GM18517 (cell line): ENCODE measurements around the gene KRT9.
"Not testable (repeated sequence)": the region's sequence is repeated elsewhere in the genome, so short reads cannot be mapped to it uniquely, and the experiment has no call there.

Experiments
- ATAC-seq: cut with Tn5 transposase; IDR thresholded peaks from one replicate; pipeline ENCODE4 v1.9.1; 2021; ENCODE audit warnings: mild to moderate bottlenecking, moderate library complexity; ENCODE audit not compliant: unreplicated experiment

The KRT9 gene

GRCh38 chr17:41547921-41548843, 23.7 kb downstream of the KRT9 start:
- ATAC-seq: no peak

GRCh38 chr17:41547378-41547841, 24.4 kb downstream of the KRT9 start:
- ATAC-seq: no peak

- ATAC-seq: no peak
Observed at GRCh38 chr17:41546819-41547218, 25.0 kb downstream of the KRT9 start.

GRCh38 chr17:41545829-41546410, 25.9 kb downstream of the KRT9 start:
- no peak for ATAC-seq

- no peak for ATAC-seq
Observed at GRCh38 chr17:41544935-41545334, 26.9 kb downstream of the KRT9 start.

- ATAC-seq: no peak
Observed at GRCh38 chr17:41544491-41544892, 27.4 kb downstream of the KRT9 start.

GRCh38 chr17:41542786-41543185, 29.1 kb downstream of the KRT9 start:
- not testable (repeated sequence) for ATAC-seq

- ATAC-seq: no peak
Observed at GRCh38 chr17:41542357-41542756, 29.5 kb downstream of the KRT9 start.

GRCh38 chr17:41540921-41541625, 30.8 kb downstream of the KRT9 start:
- no peak for ATAC-seq

- no peak for ATAC-seq
Observed at GRCh38 chr17:41539979-41540701, 31.7 kb downstream of the KRT9 start.

- ATAC-seq: no peak
Observed at GRCh38 chr17:41539071-41539492, 32.8 kb downstream of the KRT9 start.

- ATAC-seq: no peak
Observed at GRCh38 chr17:41538565-41538991, 33.3 kb downstream of the KRT9 start.

GRCh38 chr17:41537990-41538389, 33.9 kb downstream of the KRT9 start:
- no peak for ATAC-seq

- ATAC-seq: no peak
Observed at GRCh38 chr17:41537614-41537954, 34.3 kb downstream of the KRT9 start.

- no peak for ATAC-seq
Observed at GRCh38 chr17:41536741-41537613, 34.9 kb downstream of the KRT9 start.

- ATAC-seq: no peak
Observed at GRCh38 chr17:41535764-41536481, 35.9 kb downstream of the KRT9 start.

- ATAC-seq: no peak
Observed at GRCh38 chr17:41534899-41535546, 36.8 kb downstream of the KRT9 start.

- no peak for ATAC-seq
Observed at GRCh38 chr17:41533613-41534012, 38.2 kb downstream of the KRT9 start.
